HG03095 (cell line): ENCODE data around the gene MZF1.
"Not testable (repeated sequence)": the region's sequence is repeated elsewhere in the genome, so short reads cannot be mapped to it uniquely, and the experiment has no call there.

Source experiments
- ATAC-seq: cut with Tn5 transposase; IDR thresholded peaks from one replicate; pipeline ENCODE4 v1.9.1; 2021; ENCODE audit warnings: moderate library complexity; ENCODE audit not compliant: unreplicated experiment

Gene MZF1

DNA sequence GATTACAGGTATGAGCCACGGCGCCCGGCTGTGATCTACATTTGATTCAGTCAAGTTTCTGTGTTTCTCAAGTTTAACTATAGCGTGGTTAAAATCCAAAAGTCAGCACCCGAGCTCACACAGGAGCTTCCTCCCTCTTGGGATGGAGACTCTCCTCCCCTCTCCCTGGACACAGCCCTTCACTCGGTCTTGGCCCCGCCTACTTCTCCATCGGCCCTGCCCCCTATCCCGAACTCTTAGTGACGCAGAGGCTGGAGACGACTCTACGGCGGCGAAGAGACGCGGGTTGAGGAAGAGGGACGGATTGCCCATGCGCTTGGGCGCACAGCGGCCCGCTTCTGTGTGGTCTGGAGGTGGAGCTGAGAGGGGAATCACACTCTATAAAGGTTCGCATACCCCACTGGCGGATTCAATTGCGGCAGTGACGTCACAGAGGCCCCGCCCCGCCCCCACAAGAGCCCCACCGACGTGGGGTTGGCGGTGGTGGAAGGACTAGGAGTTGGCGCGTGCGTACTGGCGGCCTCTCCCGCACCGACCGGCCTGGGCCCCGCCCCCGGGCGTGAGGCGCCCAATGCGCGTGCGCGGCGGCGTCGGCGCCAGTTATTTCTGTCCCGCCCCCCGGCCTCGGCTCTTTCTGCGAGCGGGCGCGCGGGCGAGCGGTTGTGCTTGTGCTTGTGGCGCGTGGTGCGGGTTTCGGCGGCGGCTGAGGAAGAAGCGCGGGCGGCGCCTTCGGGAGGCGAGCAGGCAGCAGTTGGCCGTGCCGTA, 29.1 kb downstream of the MZF1 start, which contains the start of gene TRIM28:
Gene TRIM28, plus strand, starts transcription at position 239 of the 765 bp plus-strand sequence. CDS start 694 bp downstream, outside the sequence.
- peak; percentile 83 for ATAC-seq

GRCh38 chr19:58542641-58543372, 30.3 kb downstream of the MZF1 start:
- not testable (repeated sequence) for ATAC-seq

- not testable (repeated sequence) for ATAC-seq
Observed at GRCh38 chr19:58539169-58539559, 34.0 kb downstream of the MZF1 start.

DNA sequence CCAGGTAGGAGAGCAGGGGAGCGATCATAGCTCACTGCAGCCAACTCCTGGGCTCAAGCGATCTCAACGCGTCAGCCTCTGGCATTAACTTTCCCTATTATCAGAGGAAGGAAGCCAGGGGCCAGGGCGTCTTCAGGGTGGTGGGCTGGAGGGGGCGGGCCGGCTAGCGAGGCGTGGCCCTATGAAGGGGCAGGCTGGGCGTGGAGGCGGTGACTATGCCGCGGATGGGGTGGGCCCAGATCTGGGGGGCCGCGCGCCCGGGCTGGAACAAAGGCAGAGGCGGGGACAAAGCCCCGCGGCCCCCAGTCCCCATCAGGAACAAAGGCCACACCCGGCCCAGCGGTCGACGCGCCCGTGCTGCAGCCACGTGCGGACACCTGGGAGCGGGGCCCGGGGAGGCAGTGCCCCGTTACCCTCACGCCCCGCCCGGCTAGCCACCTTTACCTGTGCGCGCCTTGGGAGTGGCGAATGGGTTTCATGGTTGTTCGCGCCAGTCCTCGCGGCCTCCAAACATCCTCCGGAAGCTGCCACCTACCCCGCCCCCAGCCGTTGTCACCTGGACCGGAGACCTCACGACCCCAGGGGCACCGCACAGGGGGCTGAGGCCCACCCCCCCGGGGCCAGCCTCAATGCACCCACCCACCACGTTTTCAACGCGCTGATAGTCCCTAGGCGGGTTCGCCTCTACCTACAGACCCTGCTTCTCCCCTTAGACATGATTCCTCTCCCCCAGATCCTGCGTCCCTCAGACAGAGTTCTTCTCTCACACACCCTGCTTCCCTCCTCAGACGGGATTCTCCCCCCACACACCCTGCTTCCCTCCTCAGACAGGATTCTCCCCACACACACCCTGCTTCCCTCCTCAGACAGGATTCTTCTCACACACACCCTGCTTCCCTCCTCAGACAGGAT, 34.6 kb downstream of the MZF1 start:
- no peak for ATAC-seq

- no peak for ATAC-seq
Observed at GRCh38 chr19:58536852-58537798, 36.0 kb downstream of the MZF1 start.

- ATAC-seq = no peak
Observed at GRCh38 chr19:58535857-58536256, 37.3 kb downstream of the MZF1 start.

DNA sequence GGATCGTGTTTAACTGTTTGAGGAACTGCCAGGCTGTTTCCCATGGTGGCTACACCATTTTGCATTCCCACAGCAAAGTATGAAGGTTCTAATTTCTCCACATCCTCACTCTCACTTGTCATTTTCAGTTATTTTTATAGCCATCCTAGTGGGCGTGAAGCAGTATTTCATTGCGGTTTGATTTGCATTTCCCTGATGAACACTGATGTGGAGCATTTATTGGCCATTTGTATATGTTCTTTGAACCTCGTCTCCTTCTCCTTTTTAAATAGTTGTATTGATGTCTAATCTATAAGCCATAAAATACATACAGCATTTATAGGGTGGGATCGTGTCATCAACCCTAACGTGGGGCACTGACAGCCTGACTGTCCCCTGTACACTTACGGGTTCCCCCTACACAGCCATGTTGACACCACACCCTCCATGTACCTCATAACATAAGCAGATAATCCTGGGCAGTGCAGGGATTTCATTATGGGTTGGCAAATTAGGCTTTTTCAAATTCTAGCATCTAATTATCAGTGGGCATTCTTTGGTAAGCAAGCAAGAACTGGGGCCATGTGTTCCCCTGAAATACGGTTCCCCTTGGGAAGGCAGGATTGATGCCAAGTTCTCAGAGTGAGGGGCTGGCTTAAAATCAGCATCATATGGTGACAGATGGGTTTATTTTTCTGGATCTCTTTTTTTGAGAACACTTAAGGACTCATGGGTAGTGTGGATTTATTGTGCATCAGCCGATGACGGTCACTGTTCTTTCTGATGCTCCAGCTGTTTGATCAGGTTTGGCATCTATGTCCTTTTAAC, 41.9 kb downstream of the MZF1 start:
- ATAC-seq = no peak

GRCh38 chr19:58529405-58529804, 43.7 kb downstream of the MZF1 start:
- no peak for ATAC-seq

GRCh38 chr19:58522709-58523108, 50.4 kb downstream of the MZF1 start:
- ATAC-seq = no peak

DNA sequence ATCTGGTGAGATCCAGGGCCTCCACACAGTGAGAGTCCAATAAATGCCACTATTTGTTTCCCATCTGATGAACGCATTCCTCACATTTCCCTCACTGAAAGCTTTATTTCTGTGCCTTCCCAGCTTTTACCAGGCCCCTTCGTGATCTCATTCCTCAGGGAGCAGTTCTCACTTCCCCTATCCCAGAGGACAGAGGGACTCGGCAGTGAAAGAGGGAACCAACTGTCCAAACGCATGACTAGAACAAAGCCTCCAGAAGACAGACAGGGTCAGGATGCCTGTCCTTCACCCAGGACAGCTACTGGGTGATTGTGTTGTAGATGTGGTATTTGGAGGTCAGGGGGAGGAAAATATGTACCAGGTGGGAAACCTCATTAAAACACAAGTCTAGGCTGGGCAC, 51.5 kb downstream of the MZF1 start:
- ATAC-seq = no peak

- no peak for ATAC-seq
Observed at GRCh38 chr19:58520257-58520599, 52.9 kb downstream of the MZF1 start.

- peak; percentile 71 for ATAC-seq
Observed at GRCh38 chr19:58519355-58520256, 53.5 kb downstream of the MZF1 start, which contains the start of gene ZBTB45. Gene ZBTB45 (minus strand): TSS chr19:58519810. CDS start chr19:58517673, 2,137 bp downstream.

GRCh38 chr19:58519087-58519354, 54.1 kb downstream of the MZF1 start:
- no peak for ATAC-seq

DNA sequence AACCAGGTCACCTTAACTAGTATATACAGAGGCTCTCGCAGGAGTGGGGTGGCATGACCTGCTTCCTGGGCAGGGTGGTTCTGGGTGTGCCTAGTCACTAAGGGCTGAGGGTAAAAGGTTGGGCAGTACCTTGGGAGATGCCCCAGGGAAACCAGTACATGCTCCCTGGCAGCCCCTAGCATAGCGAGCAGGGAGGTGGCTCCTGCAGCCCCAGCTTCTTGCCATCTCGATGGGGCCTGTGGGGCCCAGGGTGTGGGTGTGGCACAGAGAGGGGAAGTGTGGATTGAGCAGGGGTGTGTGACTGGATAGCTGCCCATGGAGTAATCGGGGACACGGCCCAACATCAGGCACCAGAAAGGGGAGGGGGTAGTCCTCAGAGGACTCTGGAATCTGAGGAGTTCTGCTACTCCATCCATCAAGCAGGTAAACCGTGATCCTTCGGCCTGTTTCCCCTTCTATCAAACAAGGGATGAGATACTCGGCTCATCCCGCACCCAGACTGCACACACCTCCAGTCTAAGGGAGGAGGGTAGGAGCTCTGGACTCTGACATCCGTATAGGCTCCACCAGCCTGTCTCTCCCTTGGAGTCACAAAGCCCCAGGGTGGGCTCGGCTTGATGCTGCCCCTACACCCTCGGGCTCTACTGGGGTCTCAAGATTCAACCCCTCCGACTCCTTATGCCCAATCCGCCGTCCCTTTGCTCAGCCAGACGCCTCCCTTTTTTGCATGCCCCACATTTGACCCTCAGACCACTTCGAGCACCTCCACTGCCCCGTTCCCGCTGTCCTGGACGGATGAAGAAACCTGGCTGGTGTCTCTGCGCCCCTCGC, 54.7 kb downstream of the MZF1 start:
- ATAC-seq = no peak

- no peak for ATAC-seq
Observed at GRCh38 chr19:58516964-58517833, 55.9 kb downstream of the MZF1 start.

DNA sequence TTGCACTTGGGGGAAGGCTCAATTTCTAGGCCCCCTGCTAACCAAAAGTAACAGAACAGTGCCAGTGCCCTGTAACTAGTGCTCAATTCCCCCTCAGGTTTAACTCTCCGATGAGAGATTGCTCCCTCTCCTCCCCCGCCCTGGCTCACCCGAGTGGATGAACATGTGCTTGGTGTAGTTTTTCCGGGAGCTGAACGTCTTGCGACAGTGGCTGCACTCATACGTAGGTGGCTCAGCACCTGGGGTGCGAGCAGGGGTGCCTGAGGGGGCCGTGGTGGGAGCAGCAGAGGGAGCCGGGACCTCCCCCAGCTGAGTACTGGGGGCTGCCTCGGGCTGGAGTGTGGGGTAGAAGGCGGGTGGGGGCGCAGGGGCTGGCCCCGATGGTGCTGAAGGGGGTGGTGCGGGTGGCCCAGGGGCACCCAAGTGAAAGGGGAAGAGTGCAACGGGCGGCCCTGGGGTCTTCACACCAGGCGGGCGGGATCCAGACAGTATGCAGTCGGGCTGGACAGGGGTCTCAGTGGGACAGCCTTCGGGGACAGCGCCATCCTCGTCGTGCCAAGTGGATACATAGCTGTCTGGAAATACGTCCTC, 56.8 kb downstream of the MZF1 start:
- ATAC-seq = no peak
